NCI-H2171 (cell line): ENCODE data around the gene MND1.
"Not testable (repeated sequence)": the region's sequence is repeated elsewhere in the genome, so short reads cannot be mapped to it uniquely, and the experiment has no call there.

ENCODE experiments used
- DNase-seq: peaks from one replicate; lab custom pipeline; 2025; lab: John Stamatoyannopoulos, UW

The MND1 gene

GRCh38 chr4:153403726-153404125 lies 59.2 kb downstream of the MND1 start:
- DNase-seq, result no peak

- DNase-seq, result no peak
Observed at GRCh38 chr4:153407906-153408305, 63.4 kb downstream of the MND1 start.

- DNase-seq, result no peak
Observed at GRCh38 chr4:153408932-153409331, 64.4 kb downstream of the MND1 start.

GRCh38 chr4:153409412-153409811 lies 64.9 kb downstream of the MND1 start:
- DNase-seq, result no peak

GRCh38 chr4:153409924-153410501 lies 65.5 kb downstream of the MND1 start:
- no peak for DNase-seq

GRCh38 chr4:153413842-153414241 lies 69.4 kb downstream of the MND1 start:
- no peak for DNase-seq

GRCh38 chr4:153416456-153416855 lies 72.0 kb downstream of the MND1 start:
- not testable (repeated sequence) for DNase-seq

GRCh38 chr4:153418121-153418520 lies 73.6 kb downstream of the MND1 start:
- DNase-seq, result no peak

- no peak for DNase-seq
Observed at GRCh38 chr4:153418558-153418957, 74.1 kb downstream of the MND1 start.

GRCh38 chr4:153419029-153419428 lies 74.5 kb downstream of the MND1 start:
- DNase-seq, result no peak

- no peak for DNase-seq
Observed at GRCh38 chr4:153419673-153420278, 75.3 kb downstream of the MND1 start.

GRCh38 chr4:153420361-153420760 lies 75.9 kb downstream of the MND1 start:
- DNase-seq, result no peak

GRCh38 chr4:153421941-153422340 lies 77.5 kb downstream of the MND1 start:
- no peak for DNase-seq

- no peak for DNase-seq
Observed at GRCh38 chr4:153426207-153426885, 81.9 kb downstream of the MND1 start.

- DNase-seq, result no peak
Observed at GRCh38 chr4:153427363-153428071, 83.0 kb downstream of the MND1 start.

- DNase-seq, result no peak
Observed at GRCh38 chr4:153428941-153429475, 84.5 kb downstream of the MND1 start.

- DNase-seq, result no peak
Observed at GRCh38 chr4:153432965-153433753, 88.7 kb downstream of the MND1 start.

GRCh38 chr4:153433754-153434105 lies 89.2 kb downstream of the MND1 start:
- DNase-seq, result no peak

GRCh38 chr4:153434190-153434589 lies 89.7 kb downstream of the MND1 start:
- DNase-seq, result no peak

- no peak for DNase-seq
Observed at GRCh38 chr4:153438916-153439756, 94.6 kb downstream of the MND1 start.

GRCh38 chr4:153439831-153440230 lies 95.3 kb downstream of the MND1 start:
- no peak for DNase-seq
